Measurements from ENCODE around the gene KDM4C.

The KDM4C gene

DNA sequence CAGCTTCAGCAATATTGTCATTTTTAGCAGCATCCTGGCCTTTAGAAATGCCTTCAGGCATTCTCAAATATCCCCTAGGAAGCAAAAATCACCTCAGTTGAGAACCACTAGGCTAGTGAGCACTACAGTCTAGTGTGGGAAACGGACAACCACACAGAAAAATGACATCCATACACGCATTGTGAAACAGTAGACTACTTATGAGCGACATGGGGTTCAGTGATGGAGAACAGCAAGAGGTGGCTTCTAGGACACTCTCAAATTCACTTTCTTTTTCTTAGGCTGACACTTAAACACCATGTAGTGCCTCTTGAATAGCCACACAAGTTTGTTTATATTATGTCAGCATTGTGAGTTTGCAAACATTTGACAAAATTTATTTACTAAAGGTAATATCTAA is 203.0 kb downstream of the KDM4C start:
- TF ChIP-seq, protein P1, sequence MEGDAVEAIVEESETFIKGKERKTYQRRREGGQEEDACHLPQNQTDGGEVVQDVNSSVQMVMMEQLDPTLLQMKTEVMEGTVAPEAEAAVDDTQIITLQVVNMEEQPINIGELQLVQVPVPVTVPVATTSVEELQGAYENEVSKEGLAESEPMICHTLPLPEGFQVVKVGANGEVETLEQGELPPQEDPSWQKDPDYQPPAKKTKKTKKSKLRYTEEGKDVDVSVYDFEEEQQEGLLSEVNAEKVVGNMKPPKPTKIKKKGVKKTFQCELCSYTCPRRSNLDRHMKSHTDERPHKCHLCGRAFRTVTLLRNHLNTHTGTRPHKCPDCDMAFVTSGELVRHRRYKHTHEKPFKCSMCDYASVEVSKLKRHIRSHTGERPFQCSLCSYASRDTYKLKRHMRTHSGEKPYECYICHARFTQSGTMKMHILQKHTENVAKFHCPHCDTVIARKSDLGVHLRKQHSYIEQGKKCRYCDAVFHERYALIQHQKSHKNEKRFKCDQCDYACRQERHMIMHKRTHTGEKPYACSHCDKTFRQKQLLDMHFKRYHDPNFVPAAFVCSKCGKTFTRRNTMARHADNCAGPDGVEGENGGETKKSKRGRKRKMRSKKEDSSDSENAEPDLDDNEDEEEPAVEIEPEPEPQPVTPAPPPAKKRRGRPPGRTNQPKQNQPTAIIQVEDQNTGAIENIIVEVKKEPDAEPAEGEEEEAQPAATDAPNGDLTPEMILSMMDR (IDR thresholded peaks at IDR 0.05), result no peak
- Histone ChIP-seq H3K27me3 (ENCODE audit: control insufficient read depth, insufficient read depth, low read length) (no peaks in the 10 kb centered on the region), H3K9ac (no peak overlapping the region), H2AFZ (no peak overlapping the region), H3K4me3 (ENCODE audit: low read depth, low read length) (no peak overlapping the region), H3K79me2 (no peaks in the 10 kb centered on the region), H3K27ac (no peak overlapping the region), H3K9me3 (ENCODE audit: control insufficient read depth, low read length) (no peaks in the 10 kb centered on the region), H3K4me2 (ENCODE audit: low read length) (no peak overlapping the region), H3K36me3 (ENCODE audit: control insufficient read depth, insufficient read depth, low read length) (no peaks in the 10 kb centered on the region), H3K4me1 (no peaks in the 10 kb centered on the region)

DNA sequence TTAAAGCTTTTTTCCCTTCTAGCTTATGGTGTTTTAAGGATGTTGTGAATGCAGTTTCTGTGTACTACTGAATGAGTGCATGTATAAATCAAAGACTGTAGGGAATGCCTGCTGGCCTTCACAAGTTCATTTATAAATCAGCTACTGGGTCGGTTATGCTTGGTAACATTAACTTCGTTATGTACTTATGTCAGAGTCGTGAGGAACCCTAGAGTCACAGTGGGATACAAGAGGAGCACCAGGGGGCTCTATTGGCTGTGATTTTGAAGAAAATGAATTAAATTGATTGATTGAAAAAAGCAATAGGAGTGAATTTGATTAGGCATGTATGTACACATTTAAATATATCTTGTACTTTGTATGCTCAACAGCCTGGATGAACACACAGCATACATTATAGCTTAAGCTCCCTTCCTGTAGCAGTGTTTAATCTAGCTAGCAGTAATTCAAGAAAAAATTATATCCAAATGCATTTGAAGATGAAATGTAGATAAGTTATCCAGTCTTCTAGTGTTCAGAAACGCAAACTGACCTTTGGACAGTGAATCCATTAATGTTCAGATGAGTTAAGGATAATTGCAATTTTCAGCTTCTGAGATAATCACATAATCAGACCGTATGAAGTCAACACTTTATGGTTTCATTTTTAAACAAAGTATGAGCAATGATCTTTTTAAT is 204.2 kb downstream of the KDM4C start:
- Histone ChIP-seq H3K4me2 (ENCODE audit: low read length) (no peak overlapping the region), H3K9ac (no peak overlapping the region), H3K27me3 (ENCODE audit: control insufficient read depth, insufficient read depth, low read length) (no peaks in the 10 kb centered on the region), H3K4me1 (no peaks in the 10 kb centered on the region), H3K79me2 (no peaks in the 10 kb centered on the region), H2AFZ (no peak overlapping the region), H3K27ac (no peak overlapping the region), H3K9me3 (ENCODE audit: control insufficient read depth, low read length) (no peaks in the 10 kb centered on the region), H3K36me3 (ENCODE audit: control insufficient read depth, insufficient read depth, low read length) (no peaks in the 10 kb centered on the region), H3K4me3 (ENCODE audit: low read depth, low read length) (no peak overlapping the region)
- TF ChIP-seq, protein P1 (IDR thresholded peaks at IDR 0.05), result no peak

- Histone ChIP-seq H3K9me3 (ENCODE audit: control insufficient read depth, low read length) (no peaks in the 10 kb centered on the region), H3K36me3 (ENCODE audit: control insufficient read depth, insufficient read depth, low read length) (no peaks in the 10 kb centered on the region), H3K4me1 (no peaks in the 10 kb centered on the region), H3K79me2 (no peaks in the 10 kb centered on the region), H3K27me3 (ENCODE audit: control insufficient read depth, insufficient read depth, low read length) (no peaks in the 10 kb centered on the region), H3K9ac (no peak overlapping the region), H3K27ac (no peak overlapping the region), H3K4me3 (ENCODE audit: low read depth, low read length) (no peak overlapping the region), H2AFZ (no peak overlapping the region), H3K4me2 (ENCODE audit: low read length) (no peak overlapping the region)
- TF ChIP-seq, protein P1 (IDR thresholded peaks at IDR 0.05), result no peak
These were observed 207.8 kb downstream of the KDM4C start for GRCh38 chr9:6965566-6965965.

- H3K9me3 ChIP-seq (ENCODE audit: control insufficient read depth, low read length), result no peaks in the 10 kb centered on the region
- no peak overlapping the region for H3K27ac ChIP-seq
- H3K4me2 ChIP-seq (ENCODE audit: low read length), result peak overlapping the region; percentile 15
- no peaks in the 10 kb centered on the region for H3K4me1 ChIP-seq
- no peak overlapping the region for H3K4me3 ChIP-seq (ENCODE audit: low read depth, low read length)
- H2AFZ ChIP-seq, result no peak overlapping the region
- H3K9ac ChIP-seq, result no peak overlapping the region
- no peaks in the 10 kb centered on the region for H3K79me2 ChIP-seq
- no peaks in the 10 kb centered on the region for H3K27me3 ChIP-seq (ENCODE audit: control insufficient read depth, insufficient read depth, low read length)
- TF ChIP-seq, protein P1 (IDR thresholded peaks at IDR 0.05), result no peak
- no peaks in the 10 kb centered on the region for H3K36me3 ChIP-seq (ENCODE audit: control insufficient read depth, insufficient read depth, low read length)
These were observed 210.5 kb downstream of the KDM4C start for GRCh38 chr9:6968271-6968670.

- TF ChIP-seq, protein P1 (IDR thresholded peaks at IDR 0.05), result no peak
- H3K9ac ChIP-seq, result no peak overlapping the region
- H3K27me3 ChIP-seq (ENCODE audit: control insufficient read depth, insufficient read depth, low read length), result no peaks in the 10 kb centered on the region
- no peaks in the 10 kb centered on the region for H3K9me3 ChIP-seq (ENCODE audit: control insufficient read depth, low read length)
- no peak overlapping the region for H2AFZ ChIP-seq
- H3K4me1 ChIP-seq, result no peaks in the 10 kb centered on the region
- H3K4me3 ChIP-seq (ENCODE audit: low read depth, low read length), result no peak overlapping the region
- H3K79me2 ChIP-seq, result no peaks in the 10 kb centered on the region
- no peak overlapping the region for H3K4me2 ChIP-seq (ENCODE audit: low read length)
- H3K27ac ChIP-seq, result no peak overlapping the region
- H3K36me3 ChIP-seq (ENCODE audit: control insufficient read depth, insufficient read depth, low read length), result no peaks in the 10 kb centered on the region
These were observed 212.0 kb downstream of the KDM4C start for GRCh38 chr9:6969805-6970204.

Measured in parathyroid adenoma (tissue), 2 donors.